IPS-NIHi7 (cell line): ENCODE results near the gene TXNDC16.

Experiments used
- DNase-seq: peaks from one replicate; pipeline ENCODE4 v3.0.0; 2012; ENCODE audit warnings: mixed read lengths; ENCODE audit errors: extremely low spot score

TXNDC16 gene

GRCh38 chr14:52552063-52552988 lies at the start of gene TXNDC16, which contains the start of gene GPR137C:
Gene TXNDC16 (minus strand): TSS chr14:52552505. CDS start chr14:52543557, 8,948 bp downstream.
Gene GPR137C (plus strand): TSS chr14:52552836. CDS start chr14:52553148, 312 bp downstream.
- peak; percentile 98 for DNase-seq

GRCh38 chr14:52599974-52600373 lies 47.7 kb upstream of the TXNDC16 start:
- no peak for DNase-seq

GRCh38 chr14:52598568-52598967 lies 46.3 kb upstream of the TXNDC16 start:
- DNase-seq, result no peak

GRCh38 chr14:52596861-52597260 lies 44.6 kb upstream of the TXNDC16 start:
- DNase-seq, result no peak

GRCh38 chr14:52596320-52596719 lies 44.0 kb upstream of the TXNDC16 start:
- no peak for DNase-seq

- DNase-seq, result no peak
Measured at GRCh38 chr14:52590318-52590717, 38.0 kb upstream of the TXNDC16 start.

- no peak for DNase-seq
Measured at GRCh38 chr14:52589646-52590045, 37.3 kb upstream of the TXNDC16 start.

GRCh38 chr14:52583544-52583943 lies 31.2 kb upstream of the TXNDC16 start:
- no peak for DNase-seq

GRCh38 chr14:52575858-52576257 lies 23.6 kb upstream of the TXNDC16 start:
- DNase-seq, result no peak

GRCh38 chr14:52568454-52568853 lies 16.1 kb upstream of the TXNDC16 start:
- peak; percentile 16 for DNase-seq

- DNase-seq, result no peak
Measured at GRCh38 chr14:52563120-52563519, 10.8 kb upstream of the TXNDC16 start.

GRCh38 chr14:52558688-52559087 lies 6.4 kb upstream of the TXNDC16 start:
- DNase-seq, result no peak

GRCh38 chr14:52553671-52554575 lies 1.6 kb upstream of the TXNDC16 start:
- peak; percentile 40 for DNase-seq

- no peak for DNase-seq
Measured at GRCh38 chr14:52553002-52553670, 831 bp upstream of the TXNDC16 start.

GRCh38 chr14:52551696-52552062 lies 626 bp downstream of the TXNDC16 start:
- no peak for DNase-seq

- no peak for DNase-seq
Measured at GRCh38 chr14:52551205-52551604, 1.1 kb downstream of the TXNDC16 start.

GRCh38 chr14:52550661-52551060 lies 1.6 kb downstream of the TXNDC16 start:
- DNase-seq, result no peak

- DNase-seq, result no peak
Measured at GRCh38 chr14:52547526-52547925, 4.8 kb downstream of the TXNDC16 start.

GRCh38 chr14:52547027-52547426 lies 5.3 kb downstream of the TXNDC16 start:
- DNase-seq, result no peak

GRCh38 chr14:52546318-52546670 lies 6.0 kb downstream of the TXNDC16 start:
- DNase-seq, result no peak

- no peak for DNase-seq
Measured at GRCh38 chr14:52545584-52546317, 6.6 kb downstream of the TXNDC16 start.
